A549 (cell line): ENCODE measurements around the gene CA10.

Experiments
- POLR2A ChIP-seq: IDR thresholded peaks from 2 replicates; pipeline ENCODE4 v1.6.1; 2012; ENCODE audit warnings: mild to moderate bottlenecking, low read length
- TF ChIP-seq, protein P1 (sequence below): IDR thresholded peaks from 2 replicates; pipeline ENCODE4 v1.6.1; 2012
- TF ChIP-seq, protein P2 (sequence below): fragments of 200-600 bp; sonication (generic); IDR thresholded peaks from 2 replicates; pipeline ENCODE4 v1.6.1; 2016; ENCODE audit warnings: antibody characterized with exemption, mild to moderate bottlenecking, moderate library complexity

DNA sequence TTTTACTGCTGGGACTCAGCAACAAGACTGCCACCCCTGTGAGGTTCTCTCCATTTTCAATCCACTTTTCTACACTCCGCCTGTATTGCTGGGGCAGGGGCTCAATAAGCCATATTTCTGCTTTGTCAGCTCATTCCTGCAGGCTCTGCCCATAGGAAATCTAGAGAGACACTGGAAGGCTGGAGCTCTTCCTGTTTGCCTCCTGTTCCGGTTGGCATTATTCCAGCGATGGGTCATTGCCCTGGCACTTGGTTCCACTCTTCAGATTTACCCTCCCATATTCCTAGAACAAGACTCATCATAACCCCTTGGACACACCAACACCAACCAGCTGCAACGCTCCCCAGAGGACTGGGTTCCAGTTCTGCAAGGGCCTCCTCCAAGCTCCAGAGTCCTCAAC lies 210.4 kb downstream of the CA10 start:
- TF ChIP-seq, protein P1, sequence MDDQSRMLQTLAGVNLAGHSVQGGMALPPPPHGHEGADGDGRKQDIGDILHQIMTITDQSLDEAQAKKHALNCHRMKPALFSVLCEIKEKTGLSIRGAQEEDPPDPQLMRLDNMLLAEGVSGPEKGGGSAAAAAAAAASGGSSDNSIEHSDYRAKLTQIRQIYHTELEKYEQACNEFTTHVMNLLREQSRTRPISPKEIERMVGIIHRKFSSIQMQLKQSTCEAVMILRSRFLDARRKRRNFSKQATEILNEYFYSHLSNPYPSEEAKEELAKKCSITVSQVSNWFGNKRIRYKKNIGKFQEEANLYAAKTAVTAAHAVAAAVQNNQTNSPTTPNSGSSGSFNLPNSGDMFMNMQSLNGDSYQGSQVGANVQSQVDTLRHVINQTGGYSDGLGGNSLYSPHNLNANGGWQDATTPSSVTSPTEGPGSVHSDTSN: no peak
- TF ChIP-seq, protein P2, sequence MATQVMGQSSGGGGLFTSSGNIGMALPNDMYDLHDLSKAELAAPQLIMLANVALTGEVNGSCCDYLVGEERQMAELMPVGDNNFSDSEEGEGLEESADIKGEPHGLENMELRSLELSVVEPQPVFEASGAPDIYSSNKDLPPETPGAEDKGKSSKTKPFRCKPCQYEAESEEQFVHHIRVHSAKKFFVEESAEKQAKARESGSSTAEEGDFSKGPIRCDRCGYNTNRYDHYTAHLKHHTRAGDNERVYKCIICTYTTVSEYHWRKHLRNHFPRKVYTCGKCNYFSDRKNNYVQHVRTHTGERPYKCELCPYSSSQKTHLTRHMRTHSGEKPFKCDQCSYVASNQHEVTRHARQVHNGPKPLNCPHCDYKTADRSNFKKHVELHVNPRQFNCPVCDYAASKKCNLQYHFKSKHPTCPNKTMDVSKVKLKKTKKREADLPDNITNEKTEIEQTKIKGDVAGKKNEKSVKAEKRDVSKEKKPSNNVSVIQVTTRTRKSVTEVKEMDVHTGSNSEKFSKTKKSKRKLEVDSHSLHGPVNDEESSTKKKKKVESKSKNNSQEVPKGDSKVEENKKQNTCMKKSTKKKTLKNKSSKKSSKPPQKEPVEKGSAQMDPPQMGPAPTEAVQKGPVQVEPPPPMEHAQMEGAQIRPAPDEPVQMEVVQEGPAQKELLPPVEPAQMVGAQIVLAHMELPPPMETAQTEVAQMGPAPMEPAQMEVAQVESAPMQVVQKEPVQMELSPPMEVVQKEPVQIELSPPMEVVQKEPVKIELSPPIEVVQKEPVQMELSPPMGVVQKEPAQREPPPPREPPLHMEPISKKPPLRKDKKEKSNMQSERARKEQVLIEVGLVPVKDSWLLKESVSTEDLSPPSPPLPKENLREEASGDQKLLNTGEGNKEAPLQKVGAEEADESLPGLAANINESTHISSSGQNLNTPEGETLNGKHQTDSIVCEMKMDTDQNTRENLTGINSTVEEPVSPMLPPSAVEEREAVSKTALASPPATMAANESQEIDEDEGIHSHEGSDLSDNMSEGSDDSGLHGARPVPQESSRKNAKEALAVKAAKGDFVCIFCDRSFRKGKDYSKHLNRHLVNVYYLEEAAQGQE: no peak
- TF ChIP-seq POLR2A: no peak
